ENCODE data around the gene LDLRAD4.

The LDLRAD4 gene

DNA sequence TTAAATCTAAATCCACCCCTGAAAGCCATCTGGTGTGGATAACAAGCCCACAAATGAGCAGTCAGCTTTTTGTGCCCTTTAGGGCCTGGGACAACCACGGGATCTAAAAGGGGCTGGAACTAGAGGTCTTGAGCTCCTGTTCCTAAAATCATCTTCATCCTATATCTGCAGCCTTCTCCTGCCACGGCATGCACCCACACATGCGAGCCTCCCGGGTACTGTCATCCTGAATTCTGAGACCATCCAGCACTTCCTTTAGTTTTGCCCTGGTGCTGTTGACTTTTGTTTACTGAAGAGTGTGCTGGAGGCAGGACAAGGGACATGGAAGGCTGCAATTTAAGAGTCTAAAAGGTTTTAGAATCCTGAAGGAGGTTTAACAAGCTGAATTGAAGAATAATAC, 324.6 kb downstream of the LDLRAD4 start:
- no peak overlapping the region for H3K4me3 ChIP-seq (ENCODE audit: low read depth, low read length)
- no peaks in the 10 kb centered on the region for H3K4me1 ChIP-seq
- no peak overlapping the region for H3K9ac ChIP-seq
- no peaks in the 10 kb centered on the region for H3K36me3 ChIP-seq (ENCODE audit: control insufficient read depth, insufficient read depth, low read length)
- H2AFZ ChIP-seq: no peak overlapping the region
- no peak overlapping the region for H3K4me2 ChIP-seq (ENCODE audit: low read length)
- H3K27me3 ChIP-seq (ENCODE audit: control insufficient read depth, insufficient read depth, low read length): no peaks in the 10 kb centered on the region
- no peak overlapping the region for H3K27ac ChIP-seq
- TF ChIP-seq, protein P1, sequence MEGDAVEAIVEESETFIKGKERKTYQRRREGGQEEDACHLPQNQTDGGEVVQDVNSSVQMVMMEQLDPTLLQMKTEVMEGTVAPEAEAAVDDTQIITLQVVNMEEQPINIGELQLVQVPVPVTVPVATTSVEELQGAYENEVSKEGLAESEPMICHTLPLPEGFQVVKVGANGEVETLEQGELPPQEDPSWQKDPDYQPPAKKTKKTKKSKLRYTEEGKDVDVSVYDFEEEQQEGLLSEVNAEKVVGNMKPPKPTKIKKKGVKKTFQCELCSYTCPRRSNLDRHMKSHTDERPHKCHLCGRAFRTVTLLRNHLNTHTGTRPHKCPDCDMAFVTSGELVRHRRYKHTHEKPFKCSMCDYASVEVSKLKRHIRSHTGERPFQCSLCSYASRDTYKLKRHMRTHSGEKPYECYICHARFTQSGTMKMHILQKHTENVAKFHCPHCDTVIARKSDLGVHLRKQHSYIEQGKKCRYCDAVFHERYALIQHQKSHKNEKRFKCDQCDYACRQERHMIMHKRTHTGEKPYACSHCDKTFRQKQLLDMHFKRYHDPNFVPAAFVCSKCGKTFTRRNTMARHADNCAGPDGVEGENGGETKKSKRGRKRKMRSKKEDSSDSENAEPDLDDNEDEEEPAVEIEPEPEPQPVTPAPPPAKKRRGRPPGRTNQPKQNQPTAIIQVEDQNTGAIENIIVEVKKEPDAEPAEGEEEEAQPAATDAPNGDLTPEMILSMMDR (IDR thresholded peaks at IDR 0.05): no peak
- H3K79me2 ChIP-seq: no peaks in the 10 kb centered on the region
- no peaks in the 10 kb centered on the region for H3K9me3 ChIP-seq (ENCODE audit: control insufficient read depth, low read length)

- Histone ChIP-seq H2AFZ (no peak overlapping the region), H3K27ac (no peak overlapping the region), H3K4me2 (ENCODE audit: low read length) (no peak overlapping the region), H3K4me3 (ENCODE audit: low read depth, low read length) (no peak overlapping the region), H3K9me3 (ENCODE audit: control insufficient read depth, low read length) (no peaks in the 10 kb centered on the region), H3K4me1 (no peaks in the 10 kb centered on the region), H3K9ac (no peak overlapping the region), H3K27me3 (ENCODE audit: control insufficient read depth, insufficient read depth, low read length) (no peaks in the 10 kb centered on the region), H3K36me3 (ENCODE audit: control insufficient read depth, insufficient read depth, low read length) (no peaks in the 10 kb centered on the region), H3K79me2 (no peaks in the 10 kb centered on the region)
- TF ChIP-seq, protein P1 (IDR thresholded peaks at IDR 0.05): no peak
Measured at GRCh38 chr18:13543811-13544732, 325.5 kb downstream of the LDLRAD4 start.

GRCh38 chr18:13544953-13545352, 326.4 kb downstream of the LDLRAD4 start:
- no peaks in the 10 kb centered on the region for H3K27me3 ChIP-seq (ENCODE audit: control insufficient read depth, insufficient read depth, low read length)
- no peaks in the 10 kb centered on the region for H3K79me2 ChIP-seq
- no peaks in the 10 kb centered on the region for H3K4me1 ChIP-seq
- H2AFZ ChIP-seq: no peak overlapping the region
- H3K9me3 ChIP-seq (ENCODE audit: control insufficient read depth, low read length): no peaks in the 10 kb centered on the region
- no peak overlapping the region for H3K4me2 ChIP-seq (ENCODE audit: low read length)
- H3K36me3 ChIP-seq (ENCODE audit: control insufficient read depth, insufficient read depth, low read length): no peaks in the 10 kb centered on the region
- H3K27ac ChIP-seq: no peak overlapping the region
- no peak overlapping the region for H3K4me3 ChIP-seq (ENCODE audit: low read depth, low read length)
- no peak overlapping the region for H3K9ac ChIP-seq
- TF ChIP-seq, protein P1 (IDR thresholded peaks at IDR 0.05): no peak

DNA sequence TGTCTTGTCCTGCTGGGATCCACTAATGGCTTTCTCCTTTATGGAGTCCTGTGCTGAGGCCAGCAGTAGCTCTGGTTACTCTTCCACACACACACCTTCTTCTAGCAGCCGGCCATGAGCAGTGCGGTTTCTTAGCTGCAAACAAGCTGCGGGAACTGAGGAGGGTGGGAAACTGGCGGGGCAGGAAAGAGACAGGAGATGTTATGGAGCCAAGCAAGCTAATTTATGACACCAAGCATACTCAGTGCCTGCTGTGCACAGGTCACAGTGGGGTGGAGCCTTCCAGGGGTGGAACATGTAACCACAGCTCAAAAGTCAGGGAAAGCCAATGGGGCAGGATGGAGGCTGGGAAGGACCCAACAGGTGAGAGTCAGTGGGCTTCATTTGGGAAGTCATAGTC, 327.0 kb downstream of the LDLRAD4 start:
- no peak overlapping the region for H3K27ac ChIP-seq
- no peaks in the 10 kb centered on the region for H3K4me1 ChIP-seq
- no peak overlapping the region for H2AFZ ChIP-seq
- no peaks in the 10 kb centered on the region for H3K36me3 ChIP-seq (ENCODE audit: control insufficient read depth, insufficient read depth, low read length)
- H3K9ac ChIP-seq: no peak overlapping the region
- no peaks in the 10 kb centered on the region for H3K9me3 ChIP-seq (ENCODE audit: control insufficient read depth, low read length)
- no peaks in the 10 kb centered on the region for H3K79me2 ChIP-seq
- no peaks in the 10 kb centered on the region for H3K27me3 ChIP-seq (ENCODE audit: control insufficient read depth, insufficient read depth, low read length)
- H3K4me3 ChIP-seq (ENCODE audit: low read depth, low read length): no peak overlapping the region
- H3K4me2 ChIP-seq (ENCODE audit: low read length): no peak overlapping the region
- TF ChIP-seq, protein P1 (IDR thresholded peaks at IDR 0.05): no peak

DNA sequence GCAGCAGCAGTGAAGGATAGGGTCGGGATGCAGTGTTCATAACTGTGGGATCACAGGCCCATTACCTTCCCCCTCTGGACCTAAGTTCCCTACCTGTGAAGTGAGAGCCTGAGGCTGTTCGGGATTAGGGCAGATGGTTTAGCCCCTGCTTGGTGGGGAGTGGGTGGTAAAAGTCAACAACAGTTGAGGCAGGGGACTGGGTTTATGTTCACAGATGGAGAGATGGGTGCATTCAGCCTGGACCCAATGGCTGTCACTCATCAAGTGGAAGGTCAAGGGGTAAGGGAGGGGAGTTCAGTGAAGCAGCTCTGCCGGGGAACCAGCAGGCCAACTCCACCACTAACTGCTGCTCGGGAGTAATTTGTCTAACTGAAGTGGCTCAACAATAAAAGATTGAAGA, 327.4 kb downstream of the LDLRAD4 start:
- Histone ChIP-seq H3K79me2 (no peaks in the 10 kb centered on the region), H3K27me3 (ENCODE audit: control insufficient read depth, insufficient read depth, low read length) (no peaks in the 10 kb centered on the region), H2AFZ (no peak overlapping the region), H3K4me1 (no peaks in the 10 kb centered on the region), H3K27ac (no peak overlapping the region), H3K9ac (no peak overlapping the region), H3K36me3 (ENCODE audit: control insufficient read depth, insufficient read depth, low read length) (no peaks in the 10 kb centered on the region), H3K4me3 (ENCODE audit: low read depth, low read length) (no peak overlapping the region), H3K4me2 (ENCODE audit: low read length) (no peak overlapping the region), H3K9me3 (ENCODE audit: control insufficient read depth, low read length) (no peaks in the 10 kb centered on the region)
- TF ChIP-seq, protein P1 (IDR thresholded peaks at IDR 0.05): no peak
